ENCODE data around the gene HECTD4. TPM values are rescaled to one million over a fixed set of nuclear protein-coding genes. Genes with fewer than 3 reads are reported as not detected.

HECTD4 gene
- total RNA-seq, 2 donors from 2014 or later, result 50.6 to 73.4 TPM

GRCh38 chr12:112239020-112239419 is 143.2 kb downstream of the HECTD4 start:
- Histone ChIP-seq H3K36me3 (no peaks in the 10 kb centered on the region), H3K4me3 (no peak overlapping the region), H3K27me3 (replicated peaks; ENCODE audit: insufficient read depth) (no peaks in the 10 kb centered on the region), H3K27ac (no peak overlapping the region), H3K4me1 (replicated peaks) (no peaks in the 10 kb centered on the region), H3K9me3 (no peaks in the 10 kb centered on the region)
- no peak for DNase-seq (ENCODE audit: low spot score)
- TF ChIP-seq POLR2AphosphoS5 (IDR thresholded peaks at IDR 0.05), result no peak
- no peak for TF ChIP-seq POLR2A (IDR thresholded peaks at IDR 0.05)
- TF ChIP-seq CTCF (IDR thresholded peaks at IDR 0.05), result no peak
- WGBS, result 91% methylated on average over 7 of the region's 7 CpGs
- intact Hi-C loops (cut with DNase I), result no loop called here

- 93% methylated on average over 5 of the region's 5 CpGs for WGBS
- Histone ChIP-seq H3K27me3 (replicated peaks; ENCODE audit: insufficient read depth) (no peaks in the 10 kb centered on the region), H3K9me3 (no peaks in the 10 kb centered on the region), H3K4me3 (no peak overlapping the region), H3K36me3 (no peaks in the 10 kb centered on the region), H3K27ac (no peak overlapping the region), H3K4me1 (replicated peaks) (no peaks in the 10 kb centered on the region)
- DNase-seq (ENCODE audit: low spot score), result no peak
- intact Hi-C loops (cut with DNase I), result no loop called here
- TF ChIP-seq POLR2A (IDR thresholded peaks at IDR 0.05) (no peak), CTCF (IDR thresholded peaks at IDR 0.05) (no peak), POLR2AphosphoS5 (IDR thresholded peaks at IDR 0.05) (no peak)
Measured at GRCh38 chr12:112238441-112238840, 143.8 kb downstream of the HECTD4 start.

- no peak overlapping the region for H3K4me3 ChIP-seq
- no peak overlapping the region for H3K27ac ChIP-seq
- TF ChIP-seq CTCF (IDR thresholded peaks at IDR 0.05) (no peak), POLR2A (IDR thresholded peaks at IDR 0.05) (no peak), POLR2AphosphoS5 (IDR thresholded peaks at IDR 0.05) (no peak)
- intact Hi-C loops (cut with DNase I), result no loop called here
- no peaks in the 10 kb centered on the region for H3K27me3 ChIP-seq (replicated peaks; ENCODE audit: insufficient read depth)
- DNase-seq (ENCODE audit: low spot score), result no peak
- WGBS, result 93% methylated on average over 7 of the region's 7 CpGs
- no peaks in the 10 kb centered on the region for H3K9me3 ChIP-seq
- H3K4me1 ChIP-seq (replicated peaks), result no peaks in the 10 kb centered on the region
- H3K36me3 ChIP-seq, result peaks cover 0 to 4% of the 10 kb centered on the region in 2 donors
Measured at GRCh38 chr12:112236786-112237185, 145.4 kb downstream of the HECTD4 start.

GRCh38 chr12:112236386-112236785 is 145.8 kb downstream of the HECTD4 start:
- Histone ChIP-seq H3K4me3 (no peak overlapping the region), H3K4me1 (replicated peaks) (no peaks in the 10 kb centered on the region), H3K9me3 (no peaks in the 10 kb centered on the region), H3K27ac (no peak overlapping the region), H3K27me3 (replicated peaks; ENCODE audit: insufficient read depth) (no peaks in the 10 kb centered on the region), H3K36me3 (peaks cover 0 to 5% of the 10 kb centered on the region in 2 donors)
- 50% methylated on average over 1 of the region's 1 CpG for WGBS
- DNase-seq (ENCODE audit: low spot score), result no peak
- intact Hi-C loops (cut with DNase I), result no loop called here
- TF ChIP-seq POLR2AphosphoS5 (IDR thresholded peaks at IDR 0.05), result no peak
- TF ChIP-seq CTCF (IDR thresholded peaks at IDR 0.05), result no peak
- TF ChIP-seq POLR2A (IDR thresholded peaks at IDR 0.05), result no peak

GRCh38 chr12:112234303-112234702 is 147.9 kb downstream of the HECTD4 start:
- H3K4me1 ChIP-seq (replicated peaks), result no peaks in the 10 kb centered on the region
- no peaks in the 10 kb centered on the region for H3K27me3 ChIP-seq (replicated peaks; ENCODE audit: insufficient read depth)
- H3K36me3 ChIP-seq, result peaks cover 2 to 15% of the 10 kb centered on the region in 2 donors
- H3K9me3 ChIP-seq, result no peaks in the 10 kb centered on the region
- 97% methylated on average over 2 of the region's 2 CpGs for WGBS
- no peak overlapping the region for H3K4me3 ChIP-seq
- no peak overlapping the region for H3K27ac ChIP-seq
- intact Hi-C loops (cut with DNase I), result no loop called here
- TF ChIP-seq POLR2AphosphoS5 (IDR thresholded peaks at IDR 0.05), result no peak
- no peak for TF ChIP-seq CTCF (IDR thresholded peaks at IDR 0.05)
- no peak for DNase-seq (ENCODE audit: low spot score)
